ENCODE data around the gene GRM2.

The GRM2 gene

GRCh38 chr3:51691949-51692348, 14.9 kb upstream of the GRM2 start:
- H3K4me3 ChIP-seq (replicated peaks; ENCODE audit: low read depth, low read length), result no peak overlapping the region
- DNase-seq (ENCODE audit: extremely low read depth, low read depth), result no peak
- TF ChIP-seq, protein P1, sequence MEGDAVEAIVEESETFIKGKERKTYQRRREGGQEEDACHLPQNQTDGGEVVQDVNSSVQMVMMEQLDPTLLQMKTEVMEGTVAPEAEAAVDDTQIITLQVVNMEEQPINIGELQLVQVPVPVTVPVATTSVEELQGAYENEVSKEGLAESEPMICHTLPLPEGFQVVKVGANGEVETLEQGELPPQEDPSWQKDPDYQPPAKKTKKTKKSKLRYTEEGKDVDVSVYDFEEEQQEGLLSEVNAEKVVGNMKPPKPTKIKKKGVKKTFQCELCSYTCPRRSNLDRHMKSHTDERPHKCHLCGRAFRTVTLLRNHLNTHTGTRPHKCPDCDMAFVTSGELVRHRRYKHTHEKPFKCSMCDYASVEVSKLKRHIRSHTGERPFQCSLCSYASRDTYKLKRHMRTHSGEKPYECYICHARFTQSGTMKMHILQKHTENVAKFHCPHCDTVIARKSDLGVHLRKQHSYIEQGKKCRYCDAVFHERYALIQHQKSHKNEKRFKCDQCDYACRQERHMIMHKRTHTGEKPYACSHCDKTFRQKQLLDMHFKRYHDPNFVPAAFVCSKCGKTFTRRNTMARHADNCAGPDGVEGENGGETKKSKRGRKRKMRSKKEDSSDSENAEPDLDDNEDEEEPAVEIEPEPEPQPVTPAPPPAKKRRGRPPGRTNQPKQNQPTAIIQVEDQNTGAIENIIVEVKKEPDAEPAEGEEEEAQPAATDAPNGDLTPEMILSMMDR (IDR thresholded peaks at IDR 0.05; ENCODE audit: low read depth, low read length, missing control alignments), result no peak

- TF ChIP-seq, protein P1 (IDR thresholded peaks at IDR 0.05; ENCODE audit: low read depth, low read length, missing control alignments), result no peak
- DNase-seq (ENCODE audit: extremely low read depth, low read depth), result no peak
- no peak overlapping the region for H3K4me3 ChIP-seq (replicated peaks; ENCODE audit: low read depth, low read length)
These were observed 13.9 kb upstream of the GRM2 start for GRCh38 chr3:51692980-51693395.

DNA sequence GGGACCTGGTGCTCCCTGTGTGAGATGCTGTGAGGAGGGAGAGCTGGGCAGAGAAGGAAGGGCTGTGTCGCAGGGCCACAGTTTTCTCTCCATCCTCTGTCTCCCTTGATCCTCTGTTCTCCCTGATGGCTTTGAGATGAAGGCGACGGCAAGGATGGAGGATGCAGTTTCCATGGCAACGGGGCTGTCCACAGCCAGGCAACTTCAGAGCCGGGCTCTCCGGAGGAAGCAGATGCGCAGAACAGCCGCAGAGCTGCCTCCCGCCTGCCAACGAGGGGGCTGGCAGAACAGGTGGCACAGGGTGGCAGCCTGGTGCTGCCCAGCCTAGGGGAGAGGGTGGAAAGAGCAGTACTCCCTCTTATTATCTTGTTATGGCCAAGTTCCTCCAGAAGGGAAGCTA, 9.9 kb upstream of the GRM2 start:
- H3K4me3 ChIP-seq (replicated peaks; ENCODE audit: low read depth, low read length), result no peak overlapping the region
- TF ChIP-seq, protein P1 (IDR thresholded peaks at IDR 0.05; ENCODE audit: low read depth, low read length, missing control alignments), result no peak
- no peak for DNase-seq (ENCODE audit: extremely low read depth, low read depth)

GRCh38 chr3:51698209-51698608, 8.7 kb upstream of the GRM2 start:
- DNase-seq (ENCODE audit: extremely low read depth, low read depth), result no peak
- TF ChIP-seq, protein P1 (IDR thresholded peaks at IDR 0.05; ENCODE audit: low read depth, low read length, missing control alignments), result no peak
- no peak overlapping the region for H3K4me3 ChIP-seq (replicated peaks; ENCODE audit: low read depth, low read length)

DNA sequence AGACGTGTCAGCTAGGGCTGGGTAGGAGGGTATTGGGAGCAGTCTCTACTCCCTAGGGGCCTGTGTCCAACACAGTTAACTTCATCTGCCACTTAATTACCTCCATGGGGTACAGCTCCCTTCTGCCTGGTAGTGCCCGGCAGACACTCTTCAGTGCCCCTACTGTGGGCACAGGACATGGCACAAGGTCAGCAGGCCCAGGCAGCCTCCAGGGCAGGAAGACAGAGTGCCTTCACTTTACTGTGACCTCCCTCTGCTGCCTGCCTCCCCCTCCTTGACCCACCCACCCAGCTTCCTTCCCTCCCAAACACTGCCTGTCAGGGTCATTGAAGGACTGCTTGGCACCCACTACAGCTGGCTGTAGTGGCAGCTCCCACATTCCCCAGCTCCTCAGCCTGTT, 6.5 kb upstream of the GRM2 start:
- DNase-seq (ENCODE audit: extremely low read depth, low read depth), result no peak
- TF ChIP-seq, protein P1 (IDR thresholded peaks at IDR 0.05; ENCODE audit: low read depth, low read length, missing control alignments), result no peak
- H3K4me3 ChIP-seq (replicated peaks; ENCODE audit: low read depth, low read length), result no peak overlapping the region

DNA sequence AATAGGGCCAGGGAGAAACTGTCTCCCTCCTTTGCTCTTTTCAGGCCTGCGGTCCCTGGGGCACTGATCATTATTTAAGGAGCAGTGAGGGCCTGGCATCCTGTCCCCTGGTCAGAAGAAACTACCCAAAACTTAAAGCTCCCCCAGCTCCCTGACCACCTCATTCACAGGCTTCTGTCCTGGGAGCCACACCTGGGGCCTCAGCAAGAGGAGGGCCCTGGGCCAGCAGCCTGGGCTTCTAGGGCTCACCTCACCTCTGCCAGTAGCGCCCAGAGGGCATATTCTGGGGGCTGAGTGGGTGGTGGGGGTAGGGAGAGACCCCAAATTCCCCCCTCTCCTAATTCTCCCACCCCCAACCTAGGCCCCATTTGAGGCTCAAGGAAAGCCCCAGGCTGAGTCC, 4.7 kb upstream of the GRM2 start:
- no peak overlapping the region for H3K4me3 ChIP-seq (replicated peaks; ENCODE audit: low read depth, low read length)
- no peak for DNase-seq (ENCODE audit: extremely low read depth, low read depth)
- TF ChIP-seq, protein P1 (IDR thresholded peaks at IDR 0.05; ENCODE audit: low read depth, low read length, missing control alignments), result no peak

DNA sequence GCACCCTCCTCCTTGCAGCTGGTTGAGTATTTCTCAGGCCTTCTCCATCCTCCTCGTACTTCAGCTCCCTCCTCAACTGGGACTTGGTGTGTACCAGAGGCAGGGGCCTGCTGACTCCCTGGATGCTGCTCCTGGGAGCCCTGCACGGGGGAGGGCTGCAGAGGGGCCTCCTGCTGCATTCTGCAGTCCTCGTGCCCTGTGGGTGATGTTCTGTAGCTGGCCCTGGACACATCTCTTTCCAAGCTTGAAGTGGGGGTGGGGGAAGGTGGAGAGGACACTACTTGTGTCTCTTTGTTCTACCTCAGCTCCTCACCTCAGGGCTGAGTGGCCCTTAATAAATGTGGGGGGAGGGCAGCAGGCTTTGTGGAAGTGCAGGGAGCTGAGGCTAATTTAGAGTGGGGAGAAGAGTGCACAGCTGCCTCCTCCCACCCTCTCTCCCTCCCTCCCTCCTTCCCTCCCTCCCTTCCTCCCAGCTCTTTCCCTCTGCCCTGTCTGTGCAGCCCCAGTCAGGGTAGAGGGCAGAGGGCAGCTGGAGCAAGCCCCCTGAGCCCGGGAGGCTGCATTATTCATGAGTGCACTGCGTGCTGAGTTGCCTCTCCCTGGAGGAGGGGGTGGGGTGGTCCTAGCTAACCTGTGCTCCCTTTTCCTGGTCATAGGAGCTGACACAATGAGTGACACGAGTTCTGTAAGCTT, 3.7 kb upstream of the GRM2 start:
- no peak overlapping the region for H3K4me3 ChIP-seq (replicated peaks; ENCODE audit: low read depth, low read length)
- no peak for DNase-seq (ENCODE audit: extremely low read depth, low read depth)
- TF ChIP-seq, protein P1 (IDR thresholded peaks at IDR 0.05; ENCODE audit: low read depth, low read length, missing control alignments), result no peak

All from HFF-Myc (cell line).